HepG2 (cell line): ENCODE results near the gene ZC3H4. TPM values are rescaled to one million over a fixed set of nuclear protein-coding genes. Genes with fewer than 3 reads are reported as not detected.

Experiments used
- ATAC-seq: fragments of 200-7000 bp; cut with Tn5 transposase; 3 replicates; pipeline ENCODE4 v1.9.1; 2020; ENCODE audit warnings: mild to moderate bottlenecking, moderate library complexity
- BruUV-seq: library from RNA; stranded (reverse); fragments of 400-500 nt; replicated peaks from 2 replicates; lab custom pipeline; 2021; lab: Mats Ljungman, UMichigan
- CTCF ChIA-PET: fragments of 300-600 bp; formaldehyde crosslinking; extraction: SDS; loops from one replicate; lab custom pipeline; 2021; ENCODE audit warnings: low total read pairs, inconsistent platforms, low intra/inter-chr PET ratio; lab: Yijun Ruan, JAX
- POLR2A ChIA-PET: fragments of 350-600 bp; sonication (Branson Sonifier 250); formaldehyde crosslinking; loops from one replicate; lab custom pipeline; 2020; ENCODE audit warnings: antibody characterized with exemption, inconsistent platforms; lab: Yijun Ruan, JAX
- DNase-seq: peaks from one replicate; pipeline ENCODE4 v3.0.0-alpha.2; 2015; ENCODE audit warnings: low spot score
- FAIRE-seq: peaks from 3 replicates; lab custom pipeline; 2011; peaks lifted over from hg19 to GRCh38; lab: Jason Lieb, UNC
- H2AFZ ChIP-seq: one replicate; pipeline ENCODE4 v1.6.1; 2011; ENCODE audit warnings: low read length, inconsistent platforms
- H3K27ac ChIP-seq: fragments of 300-600 bp; 3 replicates; pipeline ENCODE4 v1.8.0; 2011; ENCODE audit warnings: mixed run types, mild to moderate bottlenecking, mixed read lengths, low read length, inconsistent platforms; ENCODE audit not compliant: insufficient read depth; ENCODE audit errors: extremely low read length
- H3K27me3 ChIP-seq, 2 experiments: fragments of 200-600 bp in 1 of 2; 2 replicates in 1 of 2; 3 replicates in 1 of 2; pipeline versions ENCODE4 v1.6.0 to v1.8.0; 2011; ENCODE audit warnings: low read length in 2 of 2, mild to moderate bottlenecking in 2 of 2, moderate library complexity in 2 of 2, inconsistent platforms in 1 of 2; ENCODE audit not compliant: insufficient read depth in 2 of 2, control insufficient read depth in 1 of 2
- H3K36me3 ChIP-seq, 2 experiments: fragments of 200-600 bp in 1 of 2; replicated peaks in 1 of 2; 2 replicates in 1 of 2; 3 replicates in 1 of 2; pipeline versions ENCODE4 v1.5.1 to v1.8.0; 2011; ENCODE audit warnings: low read length in 2 of 2, inconsistent platforms in 1 of 2; ENCODE audit not compliant: insufficient read depth in 2 of 2, control insufficient read depth in 1 of 2
- H3K4me1 ChIP-seq: 2 replicates; pipeline ENCODE4 v1.5.1; 2012; ENCODE audit warnings: low read length, inconsistent platforms; ENCODE audit not compliant: insufficient read depth
- H3K4me2 ChIP-seq: 2 replicates; pipeline ENCODE4 v1.6.0; 2011; ENCODE audit warnings: low read depth, low read length, inconsistent platforms
- H3K4me3 ChIP-seq, 3 experiments: fragments of 200-600 bp in 1 of 3; sonication (generic), shearing (Covaris generic) in 1 of 3; replicated peaks in 1 of 3; 2 replicates each; pipeline ENCODE4 v1.5.1; 2011 to 2016; ENCODE audit warnings: low read length in 3 of 3, inconsistent platforms in 2 of 3, low read depth in 2 of 3, mild to moderate bottlenecking in 2 of 3, control low read depth in 1 of 3, mixed read lengths in 1 of 3; ENCODE audit not compliant: insufficient read depth in 1 of 3
- H3K79me2 ChIP-seq: one replicate; pipeline ENCODE4 v1.6.1; 2011; ENCODE audit warnings: low read length, inconsistent platforms; ENCODE audit not compliant: insufficient read depth
- H3K9ac ChIP-seq: 2 replicates; pipeline ENCODE4 v1.6.0; 2011; ENCODE audit warnings: mild to moderate bottlenecking, low read depth, low read length, inconsistent platforms; ENCODE audit not compliant: insufficient read depth
- H3K9me3 ChIP-seq: 2 replicates; pipeline ENCODE4 v1.5.1; 2012; ENCODE audit warnings: mild to moderate bottlenecking, low read length
- H4K20me1 ChIP-seq: 2 replicates; pipeline ENCODE4 v1.6.0; 2011; ENCODE audit warnings: inconsistent platforms, mild to moderate bottlenecking, low read length, moderate library complexity; ENCODE audit not compliant: insufficient read depth
- ARNTL ChIP-seq: sonication (generic); formaldehyde crosslinking; IDR thresholded peaks from 2 replicates; pipeline ENCODE4 v1.4.0; 2020; ENCODE audit warnings: mild to moderate bottlenecking, missing genetic modification reagents
- BATF2 ChIP-seq: sonication (generic); formaldehyde crosslinking; IDR thresholded peaks from 2 replicates; pipeline ENCODE4 v1.8.0; 2022; ENCODE audit warnings: mild to moderate bottlenecking, missing genetic modification reagents, moderate library complexity
- IRF9 ChIP-seq: sonication (generic); formaldehyde crosslinking; IDR thresholded peaks from 2 replicates; pipeline ENCODE4 v1.8.0; 2022; ENCODE audit warnings: missing genetic modification reagents, mild to moderate bottlenecking, borderline replicate concordance
- KLF12 ChIP-seq: sonication (generic); formaldehyde crosslinking; IDR thresholded peaks from 2 replicates; pipeline ENCODE4 v1.4.0; 2020; ENCODE audit warnings: missing genetic modification reagents, borderline replicate concordance
- KLF9 ChIP-seq: IDR thresholded peaks from 2 replicates; pipeline ENCODE4 v1.6.1; 2016; ENCODE audit warnings: low read depth
- NFATC3 ChIP-seq: sonication (generic); formaldehyde crosslinking; IDR thresholded peaks from 2 replicates; pipeline ENCODE4 v1.5.1; 2020; ENCODE audit warnings: mild to moderate bottlenecking, missing genetic modification reagents
- NPAS2 ChIP-seq: sonication (generic); formaldehyde crosslinking; IDR thresholded peaks from 2 replicates; pipeline ENCODE4 v1.8.0; 2022; ENCODE audit warnings: mild to moderate bottlenecking, missing genetic modification reagents, borderline replicate concordance
- RXRB ChIP-seq: IDR thresholded peaks from 2 replicates; pipeline ENCODE4 v1.6.1; 2016; ENCODE audit warnings: borderline replicate concordance, missing genetic modification reagents, missing compliant biosample characterization
- SAFB2 ChIP-seq: sonication (generic); formaldehyde crosslinking; IDR thresholded peaks from 2 replicates; pipeline ENCODE4 v1.5.1; 2020; ENCODE audit warnings: missing genetic modification reagents, low read depth, mild to moderate bottlenecking, borderline replicate concordance
- SKI ChIP-seq: fragments of 450-650 bp; IDR thresholded peaks from one replicate; pipeline ENCODE4 v1.6.1; 2018; ENCODE audit warnings: mild to moderate bottlenecking; ENCODE audit not compliant: partially characterized antibody
- SMARCC2 ChIP-seq: fragments of 450-650 bp; IDR thresholded peaks from 2 replicates; pipeline ENCODE4 v1.6.1; 2017; ENCODE audit warnings: antibody characterized with exemption, mild to moderate bottlenecking
- SP1 ChIP-seq, 2 experiments: fragments of 450-650 bp in 1 of 2; sonication (generic) in 1 of 2; formaldehyde crosslinking in 1 of 2; IDR thresholded peaks; 2 replicates each; pipeline versions ENCODE4 v1.4.0 to v1.6.1; 2016 to 2020; ENCODE audit warnings: missing genetic modification reagents in 1 of 2
- SSRP1 ChIP-seq: IDR thresholded peaks from 2 replicates; pipeline ENCODE4 v1.6.1; 2016; ENCODE audit warnings: control low read depth
- ZBTB20 ChIP-seq: sonication (generic); formaldehyde crosslinking; IDR thresholded peaks from 2 replicates; pipeline ENCODE4 v1.8.1; 2023; ENCODE audit warnings: missing genetic modification reagents, low read depth, mild to moderate bottlenecking, borderline replicate concordance
- ZBTB38 ChIP-seq: sonication (generic); formaldehyde crosslinking; IDR thresholded peaks from 2 replicates; pipeline ENCODE4 v1.5.1; 2020; ENCODE audit warnings: mild to moderate bottlenecking, missing genetic modification reagents
- ZNF350 ChIP-seq: sonication (generic); formaldehyde crosslinking; IDR thresholded peaks from 2 replicates; pipeline ENCODE4 v1.4.0; 2020; ENCODE audit warnings: mild to moderate bottlenecking, low read depth, missing genetic modification reagents, borderline replicate concordance
- ZNF354B ChIP-seq: sonication (generic); formaldehyde crosslinking; IDR thresholded peaks from 2 replicates; pipeline ENCODE4 v1.8.0; 2022; ENCODE audit warnings: mild to moderate bottlenecking, missing genetic modification reagents
- ZNF441 ChIP-seq: sonication (generic); formaldehyde crosslinking; IDR thresholded peaks from 2 replicates; pipeline ENCODE4 v1.7.0; 2021; ENCODE audit warnings: missing genetic modification reagents, borderline replicate concordance
- ZNF543 ChIP-seq: sonication (generic); formaldehyde crosslinking; IDR thresholded peaks from 2 replicates; pipeline ENCODE4 v1.4.0; 2020; ENCODE audit warnings: mild to moderate bottlenecking, missing genetic modification reagents
- ZNF709 ChIP-seq: sonication (generic); formaldehyde crosslinking; IDR thresholded peaks from 2 replicates; pipeline ENCODE4 v1.5.0; 2020; ENCODE audit warnings: mild to moderate bottlenecking, missing genetic modification reagents
- ZNF737 ChIP-seq: sonication (generic); formaldehyde crosslinking; IDR thresholded peaks from 2 replicates; pipeline ENCODE4 v1.5.0; 2020; ENCODE audit warnings: missing genetic modification reagents, mild to moderate bottlenecking, borderline replicate concordance
- ZSCAN25 ChIP-seq: sonication (generic); formaldehyde crosslinking; IDR thresholded peaks from 2 replicates; pipeline ENCODE4 v1.8.0; 2022; ENCODE audit warnings: mild to moderate bottlenecking, missing genetic modification reagents
- whole genome bisulfite sequencing: methylation state at CpG from one replicate; pipeline ENCODE4 v1.1.6; 2017; ENCODE audit warnings: low lambda C conversion rate; 5-methylcytosine and 5-hydroxymethylcytosine counted together
- in situ Hi-C: cut with HindIII; loops from 2 replicates; pipeline ENCODE4 v1.10.0; 2017; ENCODE audit warnings: low pct_unique_long_range_greater_than_20kb; ENCODE audit not compliant: extremely low pct_ligation_motif_present
- intact Hi-C: fragments of 100-400 bp; cut with micrococcal nuclease; formaldehyde crosslinking; loops from one replicate; pipeline ENCODE4 v1.10.0; 2022; ENCODE audit not compliant: unreplicated experiment
- polyA plus RNA-seq, 8 experiments: library from polyadenylated mRNA; depleted of rRNA in 3 of 8; stranded (reverse) in 7 of 8; unstranded in 1 of 8; fragments of >200 nt; fragmentation: Illumina TruSeq in 4 of 8; extraction: Trizol in 4 of 8; gene quantifications; 2 replicates each; pipeline versions ENCODE4 v1.2.1 to v1.2.3, GENCODE V29; 2011 to 2016; ENCODE audit warnings: low read depth in 4 of 8, missing spikeins in 1 of 8, mixed read lengths in 1 of 8; ENCODE audit not compliant: insufficient read depth in 1 of 8
- total RNA-seq, 5 experiments: library from RNA; depleted of rRNA; stranded (reverse); fragments of >200 nt; fragmentation: Illumina TruSeq; extraction: Trizol; gene quantifications; 2 replicates each; pipeline ENCODE4 v1.2.3, GENCODE V29; 2016; ENCODE audit warnings: low read depth in 1 of 5

Gene ZC3H4
- total and polyA plus RNA-seq, 2 of the 13 experiments (the other 11 are each of a cell fraction or from before 2014, with no cell fraction given) = 1.8 to 10.7 TPM

GRCh38 chr19:47019431-47020041 is 94.0 kb downstream of the ZC3H4 start, which contains the start of gene NPAS1:
TSS of gene NPAS1 (plus strand) at chr19:47019837. CDS start at chr19:47021048, 1,211 bp downstream.
- H3K27ac ChIP-seq = no peak within 1 kb of the TSS
- ATAC-seq (peak; percentile 59), DNase-seq (no peak), FAIRE-seq (no peak)
- TF ChIP-seq NFATC3 (CRISPR knock-in tag) = no peak
- TF ChIP-seq ZSCAN25 (CRISPR knock-in tag) = no peak
- TF ChIP-seq BATF2 (CRISPR knock-in tag) = no peak
- TF ChIP-seq NPAS2 (CRISPR knock-in tag) = no peak
- no peak for TF ChIP-seq ZNF354B (CRISPR knock-in tag)
- TF ChIP-seq RXRB (CRISPR knock-in tag) = 0 out of 2 replicates have a peak, but pooled peaks have one; percentile 2
- TF ChIP-seq KLF12 (CRISPR knock-in tag) = no peak
- no peak for TF ChIP-seq SAFB2
- TF ChIP-seq SKI = no peak
- no peak for TF ChIP-seq ZNF709 (CRISPR knock-in tag)
- TF ChIP-seq ZNF441 (CRISPR knock-in tag) = no peak
- no peak for TF ChIP-seq ZNF737 (CRISPR knock-in tag)
- TF ChIP-seq SMARCC2 = no peak
- no peak for TF ChIP-seq KLF9
- no peak for TF ChIP-seq ZBTB20 (CRISPR knock-in tag)
- no peak for TF ChIP-seq ARNTL (CRISPR knock-in tag)
- TF ChIP-seq IRF9 (CRISPR knock-in tag) = no peak
- no peak for TF ChIP-seq ZNF543 (CRISPR knock-in tag)
- no peak for TF ChIP-seq SSRP1 (CRISPR knock-in tag)
- TF ChIP-seq ZNF350 (CRISPR knock-in tag) = no peak
- 0 out of 2 replicates have a peak, but pooled peaks have one; percentile 29 for TF ChIP-seq ZBTB38 (CRISPR knock-in tag)
- no peak for TF ChIP-seq SP1 (IDR thresholded peaks at IDR 0.05)
- 0 out of 2 replicates have a peak, but pooled peaks have one; percentile 22 for TF ChIP-seq SP1 (CRISPR knock-in tag; IDR thresholded peaks at IDR 0.05)
- no peak within 1 kb of the TSS for H2AFZ ChIP-seq
- H3K4me2 ChIP-seq = peak within 1 kb of the TSS; percentile 90
- POLR2A ChIA-PET = interaction anchor here (1.4 to 1.6 kb wide), 2 partner anchors 94 to 197 kb away, joined by 3 to 7 read pairs; partner anchors contain the start of gene ZC3H4
- in situ Hi-C loops = loop anchor here (10.0 kb wide), 1 partner anchor 105 kb away; no protein-coding TSS in a partner anchor
- peak within 1 kb of the TSS; percentile 29; the same call in 1 of the 2 replicates for H3K9ac ChIP-seq
- WGBS = 3% methylated on average over 13 of the region's 58 CpGs
- intact Hi-C loops = no loop called here
- no peaks in the 10 kb centered on the region for H3K9me3 ChIP-seq
- no peaks in the 10 kb centered on the region for H3K36me3 ChIP-seq
- peak within 1 kb of the TSS; percentile 52 to 77 (median 56) for H3K4me3 ChIP-seq
- CTCF ChIA-PET = no interaction called here
- peaks cover 21% of the 10 kb centered on the region for H3K4me1 ChIP-seq
- no peaks in the 10 kb centered on the region for H4K20me1 ChIP-seq
- peaks cover 1 to 11% of the 10 kb centered on the region in 2 experiments; a peak in 1 of 5 replicates for H3K27me3 ChIP-seq
- no TSS peak for BruUV-seq
- no peaks in the 10 kb centered on the region for H3K79me2 ChIP-seq
